Glomerular visceral epithelial cell (primary cell): Measurements from ENCODE around the gene SELENOM.
"Not testable (repeated sequence)": the region's sequence is repeated elsewhere in the genome, so short reads cannot be mapped to it uniquely, and the experiment has no call there.

Experiments used
- DNase-seq: peaks from one replicate; pipeline ENCODE4 v3.0.0-alpha.2; 2016; ENCODE audit errors: extremely low spot score

The SELENOM gene

GRCh38 chr22:31106001-31106571, 1.3 kb downstream of the SELENOM start:
- peak; percentile 18 for DNase-seq

- no peak for DNase-seq
Measured at GRCh38 chr22:31105282-31105929, 2.0 kb downstream of the SELENOM start.

GRCh38 chr22:31104869-31105268, 2.5 kb downstream of the SELENOM start:
- no peak for DNase-seq

- no peak for DNase-seq
Measured at GRCh38 chr22:31103899-31104694, 3.3 kb downstream of the SELENOM start.

- no peak for DNase-seq
Measured at GRCh38 chr22:31103111-31103510, 4.3 kb downstream of the SELENOM start.

- peak; percentile 56 for DNase-seq
Measured at GRCh38 chr22:31102441-31103081, 4.8 kb downstream of the SELENOM start.

- DNase-seq, result no peak
Measured at GRCh38 chr22:31100762-31101525, 6.4 kb downstream of the SELENOM start.

- DNase-seq, result no peak
Measured at GRCh38 chr22:31099841-31100761, 7.3 kb downstream of the SELENOM start.

GRCh38 chr22:31099386-31099785, 8.0 kb downstream of the SELENOM start:
- no peak for DNase-seq

GRCh38 chr22:31098632-31099110, 8.7 kb downstream of the SELENOM start:
- DNase-seq, result no peak

- DNase-seq, result no peak
Measured at GRCh38 chr22:31097941-31098631, 9.3 kb downstream of the SELENOM start.

- not testable (repeated sequence) for DNase-seq
Measured at GRCh38 chr22:31097539-31097938, 9.8 kb downstream of the SELENOM start.

GRCh38 chr22:31096657-31097279, 10.6 kb downstream of the SELENOM start:
- DNase-seq, result no peak

GRCh38 chr22:31095637-31096249, 11.6 kb downstream of the SELENOM start:
- no peak for DNase-seq

- DNase-seq, result no peak
Measured at GRCh38 chr22:31094741-31095140, 12.6 kb downstream of the SELENOM start.

GRCh38 chr22:31094021-31094551, 13.3 kb downstream of the SELENOM start:
- DNase-seq, result no peak

GRCh38 chr22:31093086-31093850, 14.1 kb downstream of the SELENOM start:
- DNase-seq, result no peak

GRCh38 chr22:31092161-31092560, 15.2 kb downstream of the SELENOM start:
- DNase-seq, result no peak
